Measurements from ENCODE around the gene FZD10.

DNA sequence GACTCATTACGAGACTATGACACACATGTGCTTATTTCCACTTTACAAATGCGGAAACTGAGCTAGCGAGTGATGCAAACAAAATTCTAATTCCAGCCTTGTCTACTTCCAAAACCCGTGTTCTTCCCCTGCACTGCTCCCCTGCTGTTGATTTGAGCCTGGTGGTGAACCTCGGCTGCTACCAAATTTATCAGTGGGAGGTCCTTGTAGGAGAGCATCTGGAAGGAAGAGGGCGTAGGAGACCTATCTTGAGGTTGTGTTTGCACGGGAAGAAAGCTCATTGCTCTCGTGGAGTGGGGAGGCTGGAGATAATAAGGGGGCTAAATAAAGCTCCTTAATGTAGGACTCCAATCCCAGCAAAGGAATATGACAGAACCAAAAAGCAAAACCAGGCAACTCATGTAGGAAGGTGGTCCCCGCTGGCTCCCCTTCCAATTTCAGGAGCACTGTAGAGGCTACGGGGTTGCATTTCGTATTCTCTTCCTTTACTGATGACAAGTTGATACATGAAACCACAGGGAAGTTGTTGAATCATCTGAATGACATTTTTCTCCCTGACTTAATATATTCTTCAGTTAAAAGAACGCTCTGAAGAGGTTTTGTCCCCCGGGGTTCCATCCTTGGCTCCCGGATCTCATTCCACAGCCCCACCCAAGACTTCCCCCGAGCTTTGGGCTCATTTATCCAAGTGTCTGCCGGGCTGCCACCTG lies 52.6 kb downstream of the FZD10 start:
- TF ChIP-seq EZH2 (IDR thresholded peaks at IDR 0.05; ENCODE audit: low read depth) = no peak
- TF ChIP-seq, protein P1, sequence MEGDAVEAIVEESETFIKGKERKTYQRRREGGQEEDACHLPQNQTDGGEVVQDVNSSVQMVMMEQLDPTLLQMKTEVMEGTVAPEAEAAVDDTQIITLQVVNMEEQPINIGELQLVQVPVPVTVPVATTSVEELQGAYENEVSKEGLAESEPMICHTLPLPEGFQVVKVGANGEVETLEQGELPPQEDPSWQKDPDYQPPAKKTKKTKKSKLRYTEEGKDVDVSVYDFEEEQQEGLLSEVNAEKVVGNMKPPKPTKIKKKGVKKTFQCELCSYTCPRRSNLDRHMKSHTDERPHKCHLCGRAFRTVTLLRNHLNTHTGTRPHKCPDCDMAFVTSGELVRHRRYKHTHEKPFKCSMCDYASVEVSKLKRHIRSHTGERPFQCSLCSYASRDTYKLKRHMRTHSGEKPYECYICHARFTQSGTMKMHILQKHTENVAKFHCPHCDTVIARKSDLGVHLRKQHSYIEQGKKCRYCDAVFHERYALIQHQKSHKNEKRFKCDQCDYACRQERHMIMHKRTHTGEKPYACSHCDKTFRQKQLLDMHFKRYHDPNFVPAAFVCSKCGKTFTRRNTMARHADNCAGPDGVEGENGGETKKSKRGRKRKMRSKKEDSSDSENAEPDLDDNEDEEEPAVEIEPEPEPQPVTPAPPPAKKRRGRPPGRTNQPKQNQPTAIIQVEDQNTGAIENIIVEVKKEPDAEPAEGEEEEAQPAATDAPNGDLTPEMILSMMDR (conservative IDR thresholded peaks at IDR 0.05) = no peak
